B cell (primary cell): ENCODE measurements around the gene TMPRSS7. TPM values are rescaled to one million over a fixed set of nuclear protein-coding genes. Genes with fewer than 3 reads are reported as not detected.

Source experiments
- ATAC-seq: fragments of 200-7000 bp; cut with Tn5 transposase; one replicate; pipeline ENCODE4 v1.10.0; 2021; ENCODE audit warnings: low read depth, mild to moderate bottlenecking, moderate number of reproducible peaks, moderate library complexity
- CTCF ChIA-PET: fragments of 350-600 bp; sonication (Branson Sonifier 250); formaldehyde crosslinking; loops from one replicate; lab custom pipeline; 2021; ENCODE audit warnings: antibody characterized with exemption, inconsistent platforms; lab: Charles Lee
- POLR2A ChIA-PET: fragments of 350-600 bp; sonication (Branson Sonifier 250); formaldehyde crosslinking; loops from one replicate; lab custom pipeline; 2021; ENCODE audit warnings: antibody characterized with exemption; lab: Charles Lee
- DNase-seq: peaks from one replicate; pipeline ENCODE4 v3.0.0; 2013
- H2AFZ ChIP-seq: 2 replicates; pipeline ENCODE4 v1.6.1; 2012; ENCODE audit warnings: mild to moderate bottlenecking, low read depth, low read length; ENCODE audit not compliant: insufficient read depth, poor library complexity, severe bottlenecking
- H3K27ac ChIP-seq, 2 donors: 1 replicate in 1 of 2; 2 replicates in 1 of 2; pipeline ENCODE4 v1.5.1; 2012 to 2013; ENCODE audit warnings: low read length in 2 of 2, mild to moderate bottlenecking in 2 of 2, moderate library complexity in 1 of 2
- H3K27me3 ChIP-seq, 4 experiments: fragments of 200-600 bp in 1 of 4; sonication (generic) in 1 of 4; replicated peaks in 1 of 4; 1 replicate in 2 of 4; 2 replicates in 2 of 4; pipeline versions ENCODE4 v1.6.1 to v1.7.0; 2013 to 2016; ENCODE audit warnings: low read length in 3 of 4, mild to moderate bottlenecking in 2 of 4, mixed read lengths in 1 of 4, moderate library complexity in 1 of 4; ENCODE audit not compliant: insufficient read depth in 4 of 4, control insufficient read depth in 3 of 4; ENCODE audit errors: control extremely low read depth in 1 of 4
- H3K36me3 ChIP-seq, 2 experiments: replicated peaks in 1 of 2; 1 replicate in 1 of 2; 2 replicates in 1 of 2; pipeline versions ENCODE4 v1.6.1 to v1.7.1; 2013; ENCODE audit warnings: low read length in 1 of 2; ENCODE audit not compliant: insufficient read depth in 2 of 2, control insufficient read depth in 1 of 2; ENCODE audit errors: control extremely low read depth in 1 of 2, extremely low read depth in 1 of 2
- H3K4me1 ChIP-seq, 2 donors: fragments of 200-600 bp in 1 of 2; sonication (generic) in 1 of 2; 1 replicate in 1 of 2; 2 replicates in 1 of 2; pipeline versions ENCODE4 v1.5.1 to v1.6.1; 2013 to 2017; ENCODE audit warnings: low read length in 2 of 2; ENCODE audit not compliant: control insufficient read depth in 2 of 2, insufficient read depth in 2 of 2
- H3K4me2 ChIP-seq: replicated peaks from 2 replicates; pipeline ENCODE3; 2012; ENCODE audit warnings: mild to moderate bottlenecking, low read depth, low read length; ENCODE audit not compliant: poor library complexity, severe bottlenecking
- H3K4me3 ChIP-seq, 5 experiments: fragments of 200-600 bp in 1 of 5; sonication (generic) in 1 of 5; 1 replicate in 3 of 5; 2 replicates in 2 of 5; pipeline versions ENCODE4 v1.5.1 to v1.7.0; 2011 to 2016; ENCODE audit warnings: low read length in 4 of 5, mild to moderate bottlenecking in 4 of 5, low read depth in 2 of 5, control low read depth in 1 of 5, moderate library complexity in 1 of 5; ENCODE audit not compliant: insufficient read depth in 1 of 5; ENCODE audit errors: control extremely low read depth in 1 of 5, extremely low read depth in 1 of 5
- H3K79me2 ChIP-seq: fragments of 200-600 bp; sonication (generic); one replicate; pipeline ENCODE4 v1.6.0; 2016; ENCODE audit warnings: low read length; ENCODE audit not compliant: control insufficient read depth, insufficient read depth
- H3K9ac ChIP-seq: fragments of 200-600 bp; sonication (generic); 2 replicates; pipeline ENCODE4 v1.6.1; 2017; ENCODE audit warnings: mild to moderate bottlenecking, low read length, moderate library complexity
- H3K9me3 ChIP-seq, 3 donors: one replicate each; pipeline versions ENCODE4 v1.6.1 to v1.7.1; 2013; ENCODE audit warnings: low read length in 2 of 3; ENCODE audit not compliant: control insufficient read depth in 2 of 3, insufficient read depth in 1 of 3; ENCODE audit errors: control extremely low read depth in 1 of 3
- H4K20me1 ChIP-seq: 2 replicates; pipeline ENCODE4 v1.6.0; 2012; ENCODE audit warnings: mild to moderate bottlenecking, low read length; ENCODE audit not compliant: insufficient read depth, control insufficient read depth, poor library complexity, severe bottlenecking
- H3K27ac Mint-ChIP-seq: one replicate; pipeline ENCODE4 v1.8.0; 2021; ENCODE audit warnings: mixed read lengths
- H3K27me3 Mint-ChIP-seq: one replicate; pipeline ENCODE4 v1.8.0; 2021; ENCODE audit warnings: mixed read lengths
- H3K4me1 Mint-ChIP-seq: one replicate; pipeline ENCODE4 v1.8.0; 2021; ENCODE audit warnings: mixed read lengths
- H3K4me3 Mint-ChIP-seq: one replicate; pipeline ENCODE4 v1.8.0; 2021; ENCODE audit warnings: mixed read lengths
- H3K9me3 Mint-ChIP-seq: one replicate; pipeline ENCODE4 v1.8.0; 2022; ENCODE audit warnings: mixed read lengths; ENCODE audit not compliant: insufficient read depth
- CTCF ChIP-seq: fragments of 200-600 bp; IDR thresholded peaks from one replicate; pipeline ENCODE4 v1.8.0; 2022; ENCODE audit warnings: antibody characterized with exemption, mild to moderate bottlenecking
- EZH2 ChIP-seq: IDR thresholded peaks from 2 replicates; pipeline ENCODE4 v1.6.1; 2012; ENCODE audit warnings: borderline replicate concordance, low read depth, mild to moderate bottlenecking, moderate library complexity, low read length; ENCODE audit not compliant: insufficient read depth, poor library complexity, severe bottlenecking
- WGBS: methylation state at CpG from one replicate; pipeline ENCODE4 v1.1.5; 2013; ENCODE audit warnings: missing lambda C conversion rate; ENCODE audit not compliant: insufficient coverage; 5-methylcytosine and 5-hydroxymethylcytosine counted together
- intact Hi-C: fragments of 100-400 bp; cut with micrococcal nuclease; formaldehyde crosslinking; loops from one replicate; pipeline ENCODE4 v1.10.0; 2022
- polyA plus RNA-seq: library from polyadenylated mRNA; depleted of rRNA; stranded (reverse); fragments of >200 nt; gene quantifications from 2 replicates; pipeline ENCODE4 v1.2.3, GENCODE V29; 2012
- total RNA-seq, 2 donors: library from RNA; stranded (reverse); fragments of 120-200 nt in 1 of 2; gene quantifications; 1 replicate in 1 of 2; 2 replicates in 1 of 2; pipeline versions ENCODE4 v1.2.3 to v1.2.4, GENCODE V29; 2013 to 2022

Gene TMPRSS7
- total and polyA plus RNA-seq, 2 donors (not counting 1 experiment from before 2014, with no cell fraction given): not detected

DNA sequence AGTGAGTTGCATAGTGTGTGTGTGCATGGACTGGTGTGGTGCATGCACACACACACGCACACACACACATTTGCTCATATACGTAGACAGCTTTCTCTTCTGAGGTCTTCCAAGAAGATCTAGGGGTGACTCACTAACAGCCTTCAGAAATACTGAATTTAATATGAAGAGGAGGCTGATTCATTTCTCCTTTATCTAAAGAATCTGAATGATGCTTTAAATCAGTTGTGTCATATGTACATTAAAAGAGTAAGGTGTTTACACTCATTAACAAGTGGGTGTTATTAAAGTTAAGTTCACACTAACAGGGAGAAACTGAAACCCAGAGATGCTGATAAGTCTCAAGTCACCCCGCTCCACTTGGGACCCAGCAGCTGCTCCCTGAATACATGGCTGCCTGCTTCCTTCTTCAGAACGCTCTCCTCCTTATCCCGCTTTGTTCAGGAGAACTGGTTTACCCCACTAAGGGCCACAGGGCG lies 22.0 kb downstream of the TMPRSS7 start:
- CTCF ChIA-PET: no interaction called here
- H3K4me3 Mint-ChIP-seq: no peak overlapping the region

DNA sequence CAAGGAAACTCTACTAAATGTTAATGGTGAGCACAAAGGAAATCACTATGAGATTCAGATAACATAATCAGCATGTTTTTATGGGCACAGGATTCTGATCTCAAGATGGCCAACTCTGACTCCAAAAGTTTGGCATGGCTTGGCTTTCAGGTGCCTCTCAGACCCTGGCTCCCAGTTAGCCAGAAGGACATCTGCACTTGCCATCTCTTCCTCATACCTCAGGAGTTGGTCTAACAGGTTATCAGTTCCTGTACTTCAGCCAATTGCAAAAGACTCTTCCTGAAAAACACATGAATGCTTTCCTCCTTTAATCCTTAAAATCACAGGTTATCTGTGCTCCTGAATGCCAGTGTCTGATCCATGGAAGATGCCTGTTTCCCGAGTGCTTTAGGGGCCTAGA lies 25.0 kb downstream of the TMPRSS7 start:
- WGBS: 82% methylated on average over 1 of the region's 1 CpG
- no peak overlapping the region for H3K27ac Mint-ChIP-seq
- Histone ChIP-seq H3K36me3 (no peaks in the 10 kb centered on the region), H4K20me1 (no peaks in the 10 kb centered on the region), H3K27me3 (no peaks in the 10 kb centered on the region), H3K79me2 (no peaks in the 10 kb centered on the region), H3K9me3 (peaks cover 0 to 3% (median 0%) of the 10 kb centered on the region in 3 donors), H3K9ac (no peak overlapping the region), H3K4me1 (no peaks in the 10 kb centered on the region), H3K27ac (no peak overlapping the region), H3K4me2 (no peak overlapping the region), H3K4me3 (no peak overlapping the region), H2AFZ (no peak overlapping the region)
- CTCF ChIA-PET: no interaction called here
- no peak for ATAC-seq
- no peak for TF ChIP-seq EZH2
- no peak for TF ChIP-seq CTCF
- H3K4me3 Mint-ChIP-seq: no peak overlapping the region
- no peaks in the 10 kb centered on the region for H3K4me1 Mint-ChIP-seq
- POLR2A ChIA-PET: no interaction called here
- H3K27me3 Mint-ChIP-seq: peaks cover 4% of the 10 kb centered on the region
- no peak for DNase-seq
- no peaks in the 10 kb centered on the region for H3K9me3 Mint-ChIP-seq
- intact Hi-C loops: no loop called here

More for the DNA sequence above, 22.0 kb downstream of the TMPRSS7 start:
- 100% methylated on average over 3 of the region's 6 CpGs for WGBS
- Histone ChIP-seq H2AFZ (no peak overlapping the region), H4K20me1 (no peaks in the 10 kb centered on the region), H3K4me1 (no peaks in the 10 kb centered on the region), H3K27ac (no peak overlapping the region), H3K79me2 (no peaks in the 10 kb centered on the region), H3K9ac (no peak overlapping the region), H3K4me3 (no peak overlapping the region), H3K27me3 (peaks cover 0 to 3% (median 0%) of the 10 kb centered on the region in 4 experiments), H3K9me3 (peaks cover 0 to 3% (median 0%) of the 10 kb centered on the region in 3 donors), H3K4me2 (no peak overlapping the region), H3K36me3 (no peaks in the 10 kb centered on the region)
- intact Hi-C loops: no loop called here
- no peak for DNase-seq
- no peaks in the 10 kb centered on the region for H3K4me1 Mint-ChIP-seq
- H3K27ac Mint-ChIP-seq: no peak overlapping the region
- ATAC-seq: no peak
- peaks cover 16% of the 10 kb centered on the region for H3K27me3 Mint-ChIP-seq
- POLR2A ChIA-PET: no interaction called here
- no peak for TF ChIP-seq EZH2
- TF ChIP-seq CTCF: no peak
- H3K9me3 Mint-ChIP-seq: no peaks in the 10 kb centered on the region
